ENCODE measurements around the gene MAD2L2. TPM values are rescaled to one million over a fixed set of nuclear protein-coding genes. Genes with fewer than 3 reads are reported as not detected.

The MAD2L2 gene
- total RNA-seq, 1 experiment from 2014 or later = 127 TPM

GRCh38 chr1:11678442-11678841 is 2.5 kb downstream of the MAD2L2 start:
- DNase-seq (no peak), ATAC-seq (no peak)
- POLR2A ChIA-PET (ENCODE audit: unreplicated experiment) = no interaction called here
- Histone ChIP-seq H3K27me3 (ENCODE audit: low read length) (no peaks in the 10 kb centered on the region), H3K36me3 (ENCODE audit: low read depth, low read length) (peaks cover 2% of the 10 kb centered on the region; the same call in 1 of the 2 replicates), H3K9me3 (ENCODE audit: low read length) (no peaks in the 10 kb centered on the region), H2AFZ (ENCODE audit: low read length) (no peak overlapping the region), H3K9me2 (replicated peaks; ENCODE audit: low read length) (no peaks in the 10 kb centered on the region), H3K79me2 (ENCODE audit: low read length) (no peaks in the 10 kb centered on the region), H3F3A (ENCODE audit: low read length, unreplicated experiment) (no peaks in the 10 kb centered on the region), H3K4me1 (ENCODE audit: insufficient read depth, low read length) (peaks cover 4% of the 10 kb centered on the region; the same call in 1 of the 2 replicates), H4K20me1 (ENCODE audit: low read length) (no peaks in the 10 kb centered on the region), H3K4me3 (ENCODE audit: low read length) (no peak overlapping the region), H3K27ac (ENCODE audit: low read length) (no peak overlapping the region), H3K9ac (ENCODE audit: low read length) (no peak overlapping the region), H3K4me2 (ENCODE audit: low read length) (no peak overlapping the region)
- TF ChIP-seq CTCF (conservative IDR thresholded peaks at IDR 0.05; ENCODE audit: low read depth, low read length) = no peak
- TF ChIP-seq EZH2 (IDR thresholded peaks at IDR 0.05; ENCODE audit: low read length, unreplicated experiment) = no peak
- CTCF ChIA-PET = no interaction called here
- BruUV-seq (replicated peaks) = no TSS peak
- intact Hi-C loops (cut with micrococcal nuclease) = no loop called here

GRCh38 chr1:11676386-11677103 is 4.4 kb downstream of the MAD2L2 start:
- no peak overlapping the region for H3K4me2 ChIP-seq (ENCODE audit: low read length)
- no peak overlapping the region for H3K9ac ChIP-seq (ENCODE audit: low read length)
- DNase-seq (no peak), ATAC-seq (no peak)
- BruUV-seq (replicated peaks) = no TSS peak
- no peak overlapping the region for H2AFZ ChIP-seq (ENCODE audit: low read length)
- H3K27me3 ChIP-seq (ENCODE audit: low read length) = no peaks in the 10 kb centered on the region
- no peak overlapping the region for H3K27ac ChIP-seq (ENCODE audit: low read length)
- TF ChIP-seq CTCF (conservative IDR thresholded peaks at IDR 0.05; ENCODE audit: low read depth, low read length) (peak; percentile 35; the same call in 1 of the 2 replicates), EZH2 (IDR thresholded peaks at IDR 0.05; ENCODE audit: low read length, unreplicated experiment) (no peak)
- peaks cover 2% of the 10 kb centered on the region; the same call in 1 of the 2 replicates for H3K4me1 ChIP-seq (ENCODE audit: insufficient read depth, low read length)
- no peak overlapping the region for H3K4me3 ChIP-seq (ENCODE audit: low read length)
- peaks cover 2% of the 10 kb centered on the region; the same call in 1 of the 2 replicates for H3K36me3 ChIP-seq (ENCODE audit: low read depth, low read length)
- ChIA-PET CTCF (no interaction called here), POLR2A (ENCODE audit: unreplicated experiment) (no interaction called here)
- no peaks in the 10 kb centered on the region for H3K9me2 ChIP-seq (replicated peaks; ENCODE audit: low read length)
- H3F3A ChIP-seq (ENCODE audit: low read length, unreplicated experiment) = no peaks in the 10 kb centered on the region
- H3K9me3 ChIP-seq (ENCODE audit: low read length) = no peaks in the 10 kb centered on the region
- no peaks in the 10 kb centered on the region for H3K79me2 ChIP-seq (ENCODE audit: low read length)
- intact Hi-C loops (cut with micrococcal nuclease) = no loop called here
- H4K20me1 ChIP-seq (ENCODE audit: low read length) = no peaks in the 10 kb centered on the region

GRCh38 chr1:11675325-11675724 is 5.6 kb downstream of the MAD2L2 start:
- DNase-seq (no peak), ATAC-seq (no peak)
- POLR2A ChIA-PET (ENCODE audit: unreplicated experiment) = no interaction called here
- intact Hi-C loops (cut with micrococcal nuclease) = no loop called here
- Histone ChIP-seq H3K27me3 (ENCODE audit: low read length) (no peaks in the 10 kb centered on the region), H3K4me2 (ENCODE audit: low read length) (no peak overlapping the region), H3K27ac (ENCODE audit: low read length) (no peak overlapping the region), H3K9ac (ENCODE audit: low read length) (no peak overlapping the region), H3K4me3 (ENCODE audit: low read length) (no peak overlapping the region), H4K20me1 (ENCODE audit: low read length) (no peaks in the 10 kb centered on the region), H2AFZ (ENCODE audit: low read length) (no peak overlapping the region), H3K36me3 (ENCODE audit: low read depth, low read length) (peaks cover 2% of the 10 kb centered on the region; the same call in 1 of the 2 replicates), H3K4me1 (ENCODE audit: insufficient read depth, low read length) (no peaks in the 10 kb centered on the region; the same call in 1 of the 2 replicates), H3F3A (ENCODE audit: low read length, unreplicated experiment) (no peaks in the 10 kb centered on the region), H3K9me3 (ENCODE audit: low read length) (no peaks in the 10 kb centered on the region), H3K79me2 (ENCODE audit: low read length) (no peaks in the 10 kb centered on the region), H3K9me2 (replicated peaks; ENCODE audit: low read length) (no peaks in the 10 kb centered on the region)
- no TSS peak for BruUV-seq (replicated peaks)
- CTCF ChIA-PET = no interaction called here
- TF ChIP-seq CTCF (conservative IDR thresholded peaks at IDR 0.05; ENCODE audit: low read depth, low read length) = no peak
- TF ChIP-seq EZH2 (IDR thresholded peaks at IDR 0.05; ENCODE audit: low read length, unreplicated experiment) = no peak
- TF ChIP-seq EZH2phosphoT487 (IDR thresholded peaks at IDR 0.05; ENCODE audit: borderline replicate concordance, low read length) = no peak
